Endothelial cell of umbilical vein (primary cell): ENCODE measurements around the gene KCNA5. TPM values are rescaled to one million over a fixed set of nuclear protein-coding genes. Genes with fewer than 3 reads are reported as not detected.

Experiments
- BruUV-seq: library from RNA; stranded (reverse); fragments of 400-500 nt; replicated peaks from 2 replicates; lab custom pipeline; 2021; lab: Mats Ljungman, UMichigan
- CTCF ChIA-PET: fragments of 300-600, 350-600 bp; sonication (Branson Sonifier 250); formaldehyde crosslinking; loops from one replicate; lab custom pipeline; 2021; ENCODE audit warnings: antibody characterized with exemption, inconsistent platforms; lab: Charles Lee
- POLR2A ChIA-PET: fragments of 300-600, 350-600 bp; sonication (Branson Sonifier 250); formaldehyde crosslinking; loops from one replicate; lab custom pipeline; 2021; ENCODE audit warnings: antibody characterized with exemption, inconsistent platforms; lab: Charles Lee
- DNase-seq: peaks from one replicate; pipeline ENCODE4 v3.0.0-alpha.2; 2011; ENCODE audit warnings: low read depth, low spot score
- FAIRE-seq: peaks from 2 replicates; lab custom pipeline; 2011; peaks lifted over from hg19 to GRCh38; lab: Jason Lieb, UNC
- H2AFZ ChIP-seq: 2 replicates; pipeline ENCODE4 v1.6.0; 2012; ENCODE audit warnings: low read depth, low read length, control low read depth, inconsistent platforms
- H3K27ac ChIP-seq: 2 replicates; pipeline ENCODE4 v1.5.1; 2011; ENCODE audit warnings: low read depth, mild to moderate bottlenecking, control low read depth, low read length, moderate library complexity; ENCODE audit not compliant: insufficient read depth
- H3K27me3 ChIP-seq, 2 experiments: 2 replicates each; pipeline versions ENCODE4 v1.6.0 to v1.6.1; 2011; ENCODE audit warnings: low read length in 2 of 2, mixed read lengths in 1 of 2; ENCODE audit not compliant: control insufficient read depth in 2 of 2, insufficient read depth in 2 of 2
- H3K36me3 ChIP-seq, 2 experiments: 2 replicates in 1 of 2; 3 replicates in 1 of 2; pipeline ENCODE4 v1.5.1; 2011; ENCODE audit warnings: low read length in 2 of 2, mild to moderate bottlenecking in 1 of 2, moderate library complexity in 1 of 2; ENCODE audit not compliant: control insufficient read depth in 2 of 2, insufficient read depth in 2 of 2; ENCODE audit errors: extremely low read depth in 1 of 2
- H3K4me1 ChIP-seq: 3 replicates; pipeline ENCODE4 v1.5.1; 2011; ENCODE audit warnings: mild to moderate bottlenecking, low read length; ENCODE audit not compliant: control insufficient read depth, insufficient read depth; ENCODE audit errors: extremely low read depth
- H3K4me2 ChIP-seq: 2 replicates; pipeline ENCODE4 v1.6.1; 2011; ENCODE audit warnings: low read length, control low read depth, mixed read lengths; ENCODE audit not compliant: insufficient read depth
- H3K4me3 ChIP-seq, 3 experiments: fragments of 200-600 bp in 1 of 3; sonication (generic), shearing (Covaris generic) in 1 of 3; replicated peaks in 1 of 3; 2 replicates each; pipeline ENCODE4 v1.5.1; 2011 to 2016; ENCODE audit warnings: control low read depth in 3 of 3, low read length in 3 of 3, mild to moderate bottlenecking in 2 of 3, inconsistent platforms in 1 of 3, low read depth in 1 of 3, moderate library complexity in 1 of 3; ENCODE audit not compliant: insufficient read depth in 1 of 3
- H3K79me2 ChIP-seq: 2 replicates; pipeline ENCODE4 v1.6.0; 2012; ENCODE audit warnings: low read length, inconsistent platforms; ENCODE audit not compliant: control insufficient read depth, insufficient read depth
- H3K9ac ChIP-seq: replicated peaks from 2 replicates; pipeline ENCODE3; 2011; ENCODE audit warnings: low read length, control low read depth; ENCODE audit not compliant: insufficient read depth; ENCODE audit errors: extremely low read depth
- H3K9me1 ChIP-seq: replicated peaks from 3 replicates; pipeline ENCODE4 v1.6.0; 2011; ENCODE audit warnings: mild to moderate bottlenecking, low read length; ENCODE audit not compliant: control insufficient read depth, insufficient read depth; ENCODE audit errors: extremely low read depth
- H3K9me3 ChIP-seq: replicated peaks from 2 replicates; pipeline ENCODE4 v1.5.1; 2012; ENCODE audit warnings: low read length, inconsistent platforms; ENCODE audit not compliant: control insufficient read depth, insufficient read depth
- H4K20me1 ChIP-seq: replicated peaks from 2 replicates; pipeline ENCODE3; 2011; ENCODE audit warnings: mild to moderate bottlenecking, low read length; ENCODE audit not compliant: control insufficient read depth, insufficient read depth; ENCODE audit errors: extremely low read depth
- EZH2 ChIP-seq: IDR thresholded peaks from 2 replicates; pipeline ENCODE4 v1.6.1; 2012; ENCODE audit warnings: borderline replicate concordance, low read depth, mild to moderate bottlenecking, moderate library complexity, low read length, inconsistent platforms; ENCODE audit not compliant: severe bottlenecking
- FOS ChIP-seq: IDR thresholded peaks from 2 replicates; pipeline ENCODE4 v1.6.1; 2011; ENCODE audit warnings: mild to moderate bottlenecking, low read length, moderate library complexity, borderline replicate concordance; ENCODE audit not compliant: insufficient read depth
- GATA2 ChIP-seq: IDR thresholded peaks from 2 replicates; pipeline ENCODE4 v1.7.0; 2011; ENCODE audit warnings: low read depth, mild to moderate bottlenecking, moderate library complexity, mixed read lengths, low read length; ENCODE audit not compliant: insufficient read length, insufficient read depth
- JUN ChIP-seq: IDR thresholded peaks from 2 replicates; pipeline ENCODE4 v1.6.1; 2011; ENCODE audit warnings: borderline replicate concordance, low read depth; ENCODE audit not compliant: insufficient read length, insufficient read depth
- MYC ChIP-seq: IDR thresholded peaks from one replicate; pipeline ENCODE4 v1.6.1; 2011; ENCODE audit warnings: mild to moderate bottlenecking, low read depth, low read length
- POLR2A ChIP-seq: IDR thresholded peaks from 2 replicates; pipeline ENCODE4 v1.6.1; 2012; ENCODE audit warnings: low read depth, mild to moderate bottlenecking, control low read depth, low read length
- POLR2AphosphoS5 ChIP-seq: IDR thresholded peaks from 2 replicates; pipeline ENCODE4 v1.6.1; 2012; ENCODE audit warnings: low read depth, mild to moderate bottlenecking, control low read depth, low read length, moderate library complexity; ENCODE audit not compliant: insufficient read depth
- dilution Hi-C: fragments of 300-500 bp; cut with MboI; formaldehyde crosslinking; loops from one replicate; pipeline ENCODE4 v1.15.0; 2019; ENCODE audit warnings: low sequenced_read_pairs; ENCODE audit not compliant: extremely low pct_ligation_motif_present
- intact Hi-C: fragments of 100-400 bp; cut with micrococcal nuclease; formaldehyde crosslinking; loops from one replicate; pipeline ENCODE4 v1.10.0; 2022
- polyA plus RNA-seq, 4 experiments: library from polyadenylated mRNA; depleted of rRNA in 3 of 4; stranded (reverse) in 3 of 4; unstranded in 1 of 4; fragments of >200 nt; gene quantifications; 2 replicates each; pipeline versions ENCODE4 v1.2.1 to v1.2.3, GENCODE V29; 2011 to 2012; ENCODE audit warnings: missing spikeins in 1 of 4
- total RNA-seq: library from RNA; stranded (reverse); gene quantifications from 2 replicates; pipeline ENCODE4 v1.2.3, GENCODE V29; 2021
- TF ChIP-seq, protein P1 (sequence below): IDR thresholded peaks from 2 replicates; pipeline ENCODE4 v1.6.1; 2011; ENCODE audit not compliant: insufficient read depth, insufficient read length
- TF ChIP-seq, protein P2 (sequence below), 2 donors: IDR thresholded peaks; 1 replicate in 1 of 2; 2 replicates in 1 of 2; pipeline ENCODE4 v1.5.1; 2011; ENCODE audit warnings: low read length in 2 of 2, mild to moderate bottlenecking in 2 of 2, moderate library complexity in 2 of 2, control low read depth in 1 of 2, inconsistent platforms in 1 of 2, low read depth in 1 of 2; ENCODE audit not compliant: insufficient read depth in 1 of 2; ENCODE audit errors: extremely low read depth in 1 of 2

Gene KCNA5
- total and polyA plus RNA-seq, 2 donors (not counting 3 experiments of a cell fraction or from before 2014, with no cell fraction given) = not detected

DNA sequence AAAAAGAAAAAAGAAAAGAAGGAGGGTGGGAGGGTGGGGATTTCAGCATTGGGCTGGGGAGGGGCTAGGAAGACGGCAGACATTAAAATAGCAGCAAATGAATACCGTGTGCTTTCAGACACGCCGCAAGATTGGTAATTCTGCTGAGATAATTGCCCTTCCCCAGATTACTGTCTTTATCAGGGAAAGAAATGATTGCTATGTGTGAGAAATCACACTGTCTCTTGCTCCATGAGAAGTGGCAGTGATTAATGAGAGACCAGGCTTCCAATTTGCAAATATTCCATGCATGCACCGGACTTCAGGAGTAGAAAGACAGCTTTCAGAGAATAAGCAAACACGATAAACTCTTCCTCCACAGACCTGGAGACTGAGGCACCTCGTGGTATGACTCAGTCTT is 7.6 kb upstream of the KCNA5 start:
- H3K9me1 ChIP-seq = no peaks in the 10 kb centered on the region

DNA sequence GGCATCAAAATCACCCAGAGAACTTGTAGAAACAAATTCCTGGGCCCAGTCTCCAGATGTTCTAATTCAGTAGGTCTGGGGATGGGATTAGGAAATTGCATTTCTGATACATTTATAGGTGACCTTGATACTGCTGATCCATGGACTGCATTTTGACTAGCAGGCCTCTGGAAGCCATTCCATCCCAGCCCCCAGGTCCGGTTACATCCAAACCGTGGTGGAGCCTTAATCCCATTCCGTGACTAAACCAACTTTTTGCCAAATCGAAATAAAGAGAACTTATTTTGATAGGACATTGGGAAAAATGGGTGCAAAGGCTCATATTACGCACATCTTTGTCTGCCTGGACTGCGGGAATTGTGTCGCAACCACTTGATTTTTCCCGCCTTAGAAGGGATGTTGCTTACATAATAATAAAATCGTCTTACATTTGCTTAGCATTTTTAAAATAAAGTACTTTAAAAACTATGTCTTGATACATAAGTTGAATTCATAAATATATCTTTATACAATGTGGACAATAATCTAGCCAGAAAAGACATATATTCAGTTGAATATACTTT is 5.8 kb upstream of the KCNA5 start:
- Histone ChIP-seq H3K9ac (no peak overlapping the region), H3K4me1 (no peaks in the 10 kb centered on the region), H3K27me3 (peaks cover 3 to 5% of the 10 kb centered on the region in 2 experiments), H3K27ac (no peak overlapping the region), H3K9me3 (no peaks in the 10 kb centered on the region), H3K9me1 (no peaks in the 10 kb centered on the region), H4K20me1 (no peaks in the 10 kb centered on the region), H3K36me3 (no peaks in the 10 kb centered on the region), H3K79me2 (no peaks in the 10 kb centered on the region), H2AFZ (no peak overlapping the region), H3K4me2 (no peak overlapping the region), H3K4me3 (no peak overlapping the region)
- CTCF ChIA-PET = no interaction called here
- BruUV-seq = no TSS peak
- dilution Hi-C loops = no loop called here
- POLR2A ChIA-PET = no interaction called here
- FAIRE-seq = no peak
- TF ChIP-seq JUN (no peak), FOS (no peak), POLR2AphosphoS5 (no peak), MYC (no peak), GATA2 (no peak), POLR2A (no peak), EZH2 (no peak)
- TF ChIP-seq, protein P1, sequence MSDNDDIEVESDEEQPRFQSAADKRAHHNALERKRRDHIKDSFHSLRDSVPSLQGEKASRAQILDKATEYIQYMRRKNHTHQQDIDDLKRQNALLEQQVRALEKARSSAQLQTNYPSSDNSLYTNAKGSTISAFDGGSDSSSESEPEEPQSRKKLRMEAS = no peak
- TF ChIP-seq, protein P2, sequence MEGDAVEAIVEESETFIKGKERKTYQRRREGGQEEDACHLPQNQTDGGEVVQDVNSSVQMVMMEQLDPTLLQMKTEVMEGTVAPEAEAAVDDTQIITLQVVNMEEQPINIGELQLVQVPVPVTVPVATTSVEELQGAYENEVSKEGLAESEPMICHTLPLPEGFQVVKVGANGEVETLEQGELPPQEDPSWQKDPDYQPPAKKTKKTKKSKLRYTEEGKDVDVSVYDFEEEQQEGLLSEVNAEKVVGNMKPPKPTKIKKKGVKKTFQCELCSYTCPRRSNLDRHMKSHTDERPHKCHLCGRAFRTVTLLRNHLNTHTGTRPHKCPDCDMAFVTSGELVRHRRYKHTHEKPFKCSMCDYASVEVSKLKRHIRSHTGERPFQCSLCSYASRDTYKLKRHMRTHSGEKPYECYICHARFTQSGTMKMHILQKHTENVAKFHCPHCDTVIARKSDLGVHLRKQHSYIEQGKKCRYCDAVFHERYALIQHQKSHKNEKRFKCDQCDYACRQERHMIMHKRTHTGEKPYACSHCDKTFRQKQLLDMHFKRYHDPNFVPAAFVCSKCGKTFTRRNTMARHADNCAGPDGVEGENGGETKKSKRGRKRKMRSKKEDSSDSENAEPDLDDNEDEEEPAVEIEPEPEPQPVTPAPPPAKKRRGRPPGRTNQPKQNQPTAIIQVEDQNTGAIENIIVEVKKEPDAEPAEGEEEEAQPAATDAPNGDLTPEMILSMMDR (IDR thresholded peaks at IDR 0.05; ENCODE audit: extremely low read depth in 1 of 2, insufficient read depth in 1 of 2, low read depth in 1 of 2, low read length in 2 of 2) = no peak
- no peak for DNase-seq
- intact Hi-C loops = no loop called here

More for the DNA sequence above, 7.6 kb upstream of the KCNA5 start:
- no peak overlapping the region for H3K9ac ChIP-seq
- H3K9me3 ChIP-seq = no peaks in the 10 kb centered on the region
- no peak overlapping the region for H3K4me3 ChIP-seq
- DNase-seq (no peak), FAIRE-seq (no peak)
- peaks cover 0 to 2% of the 10 kb centered on the region in 2 experiments for H3K27me3 ChIP-seq
- H3K36me3 ChIP-seq = no peaks in the 10 kb centered on the region
- dilution Hi-C loops (no loop called here), intact Hi-C loops (no loop called here)
- H3K27ac ChIP-seq = no peak overlapping the region
- TF ChIP-seq, protein P1 = no peak
- no peak for TF ChIP-seq POLR2A
- TF ChIP-seq EZH2 = no peak
- TF ChIP-seq JUN = no peak
- no peak for TF ChIP-seq GATA2
- no peak overlapping the region for H2AFZ ChIP-seq
- H3K79me2 ChIP-seq = no peaks in the 10 kb centered on the region
- H3K4me1 ChIP-seq = no peaks in the 10 kb centered on the region
- H3K4me2 ChIP-seq = no peak overlapping the region
- CTCF ChIA-PET = interaction anchor here (1.4 kb wide), 1 partner anchor 48 kb away, joined by 3 read pairs; no protein-coding TSS in a partner anchor
- no peaks in the 10 kb centered on the region for H4K20me1 ChIP-seq
- BruUV-seq = no TSS peak
- POLR2A ChIA-PET = no interaction called here
